HG03196 (cell line): Measurements from ENCODE around the gene SIRT1.
A peak's percentile ranks its signal among the peaks of the same experiment; 100 is the strongest.
"Not testable (repeated sequence)": the region's sequence is repeated elsewhere in the genome, so short reads cannot be mapped to it uniquely, and the experiment has no call there.

ENCODE experiments used
- ATAC-seq: cut with Tn5 transposase; IDR thresholded peaks from one replicate; pipeline ENCODE4 v1.9.1; 2021; ENCODE audit not compliant: unreplicated experiment

SIRT1 gene

DNA sequence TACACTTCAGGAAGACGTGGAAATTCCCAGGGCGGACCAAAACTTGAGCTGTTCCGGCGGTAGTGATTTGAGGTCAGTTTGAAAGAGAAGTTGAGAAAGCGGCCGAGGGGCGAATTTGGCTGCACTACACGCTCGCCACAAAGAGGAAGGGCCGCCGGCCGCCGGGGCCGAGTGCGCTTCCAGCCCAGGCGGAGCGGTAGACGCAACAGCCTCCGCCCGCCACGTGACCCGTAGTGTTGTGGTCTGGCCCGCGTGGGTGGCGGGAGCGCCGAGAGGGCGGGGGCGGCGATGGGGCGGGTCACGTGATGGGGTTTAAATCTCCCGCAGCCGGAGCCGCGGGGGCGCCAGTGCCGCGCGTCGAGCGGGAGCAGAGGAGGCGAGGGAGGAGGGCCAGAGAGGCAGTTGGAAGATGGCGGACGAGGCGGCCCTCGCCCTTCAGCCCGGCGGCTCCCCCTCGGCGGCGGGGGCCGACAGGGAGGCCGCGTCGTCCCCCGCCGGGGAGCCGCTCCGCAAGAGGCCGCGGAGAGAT is at the start of gene SIRT1:
SIRT1 (plus strand) TSS at position 344 of the 529 bp plus-strand sequence; CDS start at position 410, 66 bp downstream.
- peak; percentile 83 for ATAC-seq

- not testable (repeated sequence) for ATAC-seq
Measured at GRCh38 chr10:67835541-67836394, 48.7 kb upstream of the SIRT1 start.

DNA sequence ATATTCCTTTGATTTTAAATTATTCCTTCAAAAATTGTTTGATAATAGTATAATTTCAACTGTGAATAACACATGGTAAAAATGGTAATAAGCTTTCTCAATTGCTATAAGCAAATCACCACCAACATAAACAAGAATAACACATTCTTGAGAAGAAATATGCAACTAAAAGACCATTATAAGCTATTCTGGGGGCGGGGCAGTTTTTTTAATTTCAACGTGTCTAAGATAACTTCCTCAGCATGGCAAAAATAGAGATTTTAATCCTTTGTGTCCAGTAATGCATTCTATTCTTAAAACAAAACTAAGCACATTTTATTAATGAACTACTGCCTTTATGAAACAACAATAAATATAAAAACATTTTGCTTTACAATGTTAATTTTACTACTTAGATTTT is 48.0 kb upstream of the SIRT1 start:
- no peak for ATAC-seq

DNA sequence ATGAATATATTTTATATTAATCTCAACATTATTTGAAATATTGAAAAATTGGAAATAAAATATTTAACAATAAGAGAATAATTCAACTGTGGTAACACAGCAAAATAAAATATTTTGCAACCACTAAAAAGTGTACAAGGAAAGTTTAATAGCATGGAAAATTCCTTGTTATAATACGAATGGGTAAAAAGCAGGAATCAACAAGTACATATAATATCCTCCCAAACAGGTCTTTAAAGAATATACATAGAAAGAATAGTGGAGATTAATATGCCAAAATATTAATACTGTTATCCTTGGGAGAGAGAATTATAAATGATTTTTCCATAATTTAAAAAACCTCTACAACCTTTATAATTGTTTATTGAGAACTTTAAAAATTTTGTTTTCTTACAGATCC is 47.5 kb upstream of the SIRT1 start:
- no peak for ATAC-seq

- ATAC-seq = no peak
Measured at GRCh38 chr10:67837541-67838314, 46.7 kb upstream of the SIRT1 start, which contains the start of gene DNAJC12. DNAJC12 (minus strand) TSS chr10:67838188; CDS start chr10:67838011, 177 bp downstream.

GRCh38 chr10:67839511-67839910 is 44.9 kb upstream of the SIRT1 start:
- ATAC-seq = not testable (repeated sequence)

- no peak for ATAC-seq
Measured at GRCh38 chr10:67839951-67840350, 44.5 kb upstream of the SIRT1 start.

GRCh38 chr10:67841737-67842136 is 42.7 kb upstream of the SIRT1 start:
- no peak for ATAC-seq

DNA sequence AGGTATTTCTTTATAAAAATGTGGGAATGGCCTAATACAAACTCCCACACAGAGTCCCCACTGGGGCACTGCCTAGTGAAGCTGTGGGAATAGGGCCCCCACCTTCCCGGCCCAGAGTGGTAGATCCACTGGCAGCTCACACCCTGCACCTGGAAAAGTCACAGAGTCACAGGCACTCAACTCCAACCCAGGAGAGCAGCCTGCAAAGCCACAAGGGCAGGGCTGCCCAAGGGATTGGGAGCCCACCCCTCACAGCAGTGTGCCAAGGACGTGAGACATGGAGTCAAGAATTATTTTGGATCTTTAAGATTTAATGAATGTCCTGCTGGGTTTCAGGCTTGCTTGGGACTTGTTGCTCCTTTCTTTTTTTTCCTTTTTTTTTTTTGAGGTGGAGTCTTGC is 41.2 kb upstream of the SIRT1 start:
- ATAC-seq = no peak

GRCh38 chr10:67849331-67850011 is 35.0 kb upstream of the SIRT1 start:
- ATAC-seq = peak; percentile 95

GRCh38 chr10:67851186-67851585 is 33.3 kb upstream of the SIRT1 start:
- no peak for ATAC-seq

GRCh38 chr10:67852761-67853160 is 31.7 kb upstream of the SIRT1 start:
- ATAC-seq = no peak

DNA sequence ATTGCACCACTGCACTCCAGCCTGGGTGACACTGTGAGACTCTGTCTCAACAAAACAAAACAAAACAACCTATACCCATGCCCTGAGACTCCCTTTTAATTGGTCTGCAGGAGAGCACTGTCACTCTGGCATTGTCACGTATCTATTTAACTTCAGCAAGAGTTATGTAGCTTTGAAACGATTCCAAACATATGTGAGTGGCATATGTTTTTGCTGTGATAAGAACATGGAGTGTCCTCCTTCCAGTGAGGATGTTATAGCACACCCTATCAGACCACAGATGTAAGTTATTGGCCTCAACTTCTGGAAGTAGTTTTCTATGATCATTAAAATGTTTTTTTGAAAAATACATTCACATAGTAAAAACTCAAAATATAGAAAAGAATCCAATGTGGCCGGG is 30.9 kb upstream of the SIRT1 start:
- no peak for ATAC-seq

GRCh38 chr10:67858971-67859370 is 25.5 kb upstream of the SIRT1 start:
- no peak for ATAC-seq

- ATAC-seq = no peak
Measured at GRCh38 chr10:67861750-67862432, 22.6 kb upstream of the SIRT1 start.

- no peak for ATAC-seq
Measured at GRCh38 chr10:67863094-67863493, 21.4 kb upstream of the SIRT1 start.

DNA sequence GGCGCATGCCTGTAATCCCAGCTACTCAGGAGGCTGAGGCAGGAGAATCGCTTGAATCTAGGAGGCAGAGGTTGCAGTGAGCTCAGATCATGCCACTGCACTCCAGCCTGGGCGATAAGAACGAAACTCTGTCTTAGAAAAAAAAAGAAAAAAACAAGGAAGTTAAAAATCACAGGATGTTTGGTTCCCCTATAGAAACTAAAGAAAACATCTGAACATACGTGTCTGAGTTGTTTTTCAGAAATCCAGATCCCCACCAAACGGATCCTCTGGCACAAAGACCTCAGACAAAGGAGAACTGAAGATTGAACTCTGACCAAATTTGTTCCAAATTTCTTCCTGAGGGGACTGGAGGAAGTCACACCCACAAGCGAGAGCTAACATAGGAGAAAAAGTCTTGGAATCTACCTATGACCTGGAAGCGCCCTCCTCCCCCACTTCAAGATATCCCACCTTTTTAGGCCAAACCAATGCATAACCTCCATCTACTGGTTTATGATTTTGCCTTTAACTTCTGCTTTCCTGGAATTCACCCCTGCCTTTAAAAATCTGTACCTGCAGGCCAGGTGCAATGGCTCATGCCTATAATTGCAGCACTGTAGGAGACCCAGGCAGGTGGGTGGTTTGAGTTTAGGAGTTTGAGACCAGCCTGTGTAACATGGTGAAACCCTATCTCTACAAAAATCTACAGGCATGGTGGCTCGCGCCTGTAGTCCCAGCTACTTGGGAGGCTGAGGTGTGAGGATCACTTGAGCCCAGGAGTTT is 19.7 kb upstream of the SIRT1 start:
- ATAC-seq = no peak

- ATAC-seq = no peak
Measured at GRCh38 chr10:67868132-67868531, 16.3 kb upstream of the SIRT1 start.

DNA sequence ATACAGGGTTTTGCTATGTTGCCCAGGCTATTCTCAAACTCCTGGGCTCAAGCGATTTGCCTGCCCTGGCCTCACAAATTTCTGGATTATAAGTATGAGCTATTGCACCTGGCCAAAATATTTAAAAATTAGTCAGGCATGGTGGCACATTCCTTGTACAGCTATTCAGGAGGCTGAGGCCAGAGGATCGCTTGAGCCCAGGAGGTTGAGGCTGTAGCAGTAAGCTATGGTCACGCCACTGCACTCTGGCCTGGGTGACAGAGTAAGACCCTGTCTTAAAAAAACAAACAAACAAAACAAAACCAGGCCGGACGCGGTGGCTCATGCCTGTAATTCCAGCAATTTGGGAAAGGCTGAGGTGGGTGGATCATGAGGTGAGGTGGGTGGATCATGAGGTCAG is 14.5 kb upstream of the SIRT1 start:
- ATAC-seq = no peak
